ENCODE data around the gene NOBOX. TPM values are rescaled to one million over a fixed set of nuclear protein-coding genes. Genes with fewer than 3 reads are reported as not detected.

Gene NOBOX
- total RNA-seq, 4 donors from 2014 or later: not detected

- TF ChIP-seq, protein P1, sequence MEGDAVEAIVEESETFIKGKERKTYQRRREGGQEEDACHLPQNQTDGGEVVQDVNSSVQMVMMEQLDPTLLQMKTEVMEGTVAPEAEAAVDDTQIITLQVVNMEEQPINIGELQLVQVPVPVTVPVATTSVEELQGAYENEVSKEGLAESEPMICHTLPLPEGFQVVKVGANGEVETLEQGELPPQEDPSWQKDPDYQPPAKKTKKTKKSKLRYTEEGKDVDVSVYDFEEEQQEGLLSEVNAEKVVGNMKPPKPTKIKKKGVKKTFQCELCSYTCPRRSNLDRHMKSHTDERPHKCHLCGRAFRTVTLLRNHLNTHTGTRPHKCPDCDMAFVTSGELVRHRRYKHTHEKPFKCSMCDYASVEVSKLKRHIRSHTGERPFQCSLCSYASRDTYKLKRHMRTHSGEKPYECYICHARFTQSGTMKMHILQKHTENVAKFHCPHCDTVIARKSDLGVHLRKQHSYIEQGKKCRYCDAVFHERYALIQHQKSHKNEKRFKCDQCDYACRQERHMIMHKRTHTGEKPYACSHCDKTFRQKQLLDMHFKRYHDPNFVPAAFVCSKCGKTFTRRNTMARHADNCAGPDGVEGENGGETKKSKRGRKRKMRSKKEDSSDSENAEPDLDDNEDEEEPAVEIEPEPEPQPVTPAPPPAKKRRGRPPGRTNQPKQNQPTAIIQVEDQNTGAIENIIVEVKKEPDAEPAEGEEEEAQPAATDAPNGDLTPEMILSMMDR (IDR thresholded peaks at IDR 0.05; ENCODE audit: low read depth): no peak
These were observed 11.7 kb downstream of the NOBOX start for GRCh38 chr7:144391823-144392255.

DNA sequence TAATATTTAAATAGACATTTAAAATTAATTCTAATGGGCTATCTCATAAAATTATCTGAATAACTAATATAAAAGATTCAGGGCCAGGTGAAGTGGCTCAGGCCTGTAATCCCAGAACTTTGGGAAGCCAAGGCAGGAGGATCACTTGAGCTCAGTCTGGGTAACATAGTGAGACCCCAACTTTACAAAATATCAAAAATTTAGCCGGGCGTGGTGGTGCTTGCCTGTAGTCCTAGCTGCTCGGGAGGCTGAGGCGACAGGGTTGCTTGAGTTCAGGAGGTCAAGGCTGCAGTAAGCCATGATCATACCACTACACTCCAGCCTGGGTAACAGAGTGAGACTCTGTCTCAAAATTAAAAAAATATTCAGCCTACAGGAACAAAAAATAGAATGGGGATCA is 12.5 kb downstream of the NOBOX start:
- TF ChIP-seq, protein P1 (IDR thresholded peaks at IDR 0.05; ENCODE audit: low read depth): no peak

DNA sequence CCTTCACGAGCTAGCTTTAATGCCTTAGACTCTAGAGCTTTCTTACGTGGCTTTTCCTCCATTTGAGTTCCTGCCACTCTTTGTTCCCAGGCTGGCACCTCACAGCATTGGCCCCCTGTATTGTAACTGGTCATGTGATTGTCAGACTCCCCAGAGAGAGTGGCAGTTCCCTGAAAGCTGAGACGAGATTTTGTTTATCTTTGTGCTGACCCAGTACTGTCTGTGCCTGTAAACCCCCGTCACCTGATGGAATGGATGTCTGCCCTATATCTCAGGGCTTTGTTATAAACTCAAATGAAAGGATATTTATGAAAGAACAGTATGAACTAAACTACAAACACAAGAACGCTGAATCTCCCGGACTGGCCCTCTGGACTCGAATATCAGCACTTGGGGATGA is 13.0 kb downstream of the NOBOX start:
- TF ChIP-seq, protein P1 (IDR thresholded peaks at IDR 0.05; ENCODE audit: low read depth): no peak

DNA sequence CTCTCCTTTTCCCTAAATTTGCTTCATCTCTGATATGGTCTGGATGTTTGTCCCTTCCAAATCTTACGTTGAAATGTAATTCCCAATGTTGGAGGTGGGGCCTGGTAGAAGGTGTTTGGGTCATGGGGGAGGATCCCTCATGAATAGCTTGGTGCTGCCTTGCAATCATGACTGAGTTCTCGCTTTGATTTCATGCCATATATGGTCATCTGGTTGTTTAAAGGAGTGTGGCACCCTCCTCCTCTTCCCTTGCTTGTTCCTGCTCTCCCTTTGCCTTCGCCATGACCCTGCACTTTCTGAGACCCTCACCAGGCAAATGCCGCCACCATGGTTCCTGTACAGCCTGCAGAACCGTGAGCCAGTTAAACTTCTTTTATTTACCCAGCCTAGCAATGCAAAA is 14.5 kb downstream of the NOBOX start:
- TF ChIP-seq, protein P1 (IDR thresholded peaks at IDR 0.05; ENCODE audit: low read depth): no peak

- TF ChIP-seq, protein P1 (IDR thresholded peaks at IDR 0.05; ENCODE audit: low read depth): no peak
These were observed 16.8 kb downstream of the NOBOX start for GRCh38 chr7:144386741-144387140.

DNA sequence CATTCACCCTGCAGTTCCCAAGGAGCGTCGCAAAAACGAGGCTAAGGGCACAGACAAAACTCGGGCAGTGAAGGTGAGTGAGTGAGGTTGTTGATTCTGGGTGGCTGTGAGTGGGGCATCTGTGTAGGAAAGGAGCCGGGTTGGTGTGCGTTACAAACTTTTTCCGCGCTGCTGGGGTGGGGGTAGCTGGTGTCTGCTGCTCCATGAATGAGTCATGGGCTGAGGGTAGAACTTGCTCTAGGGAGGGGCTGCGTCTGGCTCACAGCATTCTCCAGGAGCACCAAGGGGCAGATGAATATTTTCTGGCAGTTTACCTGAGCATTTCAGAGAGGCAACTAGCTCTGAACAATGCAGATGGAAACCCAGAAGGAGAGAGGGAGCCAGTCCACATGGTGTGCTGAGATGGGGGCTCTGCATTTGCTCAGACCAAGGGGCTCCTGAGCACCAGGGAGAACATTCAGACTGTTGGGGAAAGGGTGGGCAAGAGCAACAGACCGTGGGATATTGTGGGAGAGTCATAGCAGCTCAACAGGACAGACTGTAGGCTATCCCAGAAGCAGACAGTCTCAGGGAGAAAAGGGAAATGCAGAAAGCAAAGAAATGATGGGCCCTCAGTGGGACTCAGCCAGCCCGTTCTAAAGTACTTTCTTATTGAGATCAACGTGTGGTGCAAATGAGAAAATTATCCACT is 18.8 kb downstream of the NOBOX start:
- TF ChIP-seq, protein P1 (IDR thresholded peaks at IDR 0.05; ENCODE audit: low read depth): no peak

DNA sequence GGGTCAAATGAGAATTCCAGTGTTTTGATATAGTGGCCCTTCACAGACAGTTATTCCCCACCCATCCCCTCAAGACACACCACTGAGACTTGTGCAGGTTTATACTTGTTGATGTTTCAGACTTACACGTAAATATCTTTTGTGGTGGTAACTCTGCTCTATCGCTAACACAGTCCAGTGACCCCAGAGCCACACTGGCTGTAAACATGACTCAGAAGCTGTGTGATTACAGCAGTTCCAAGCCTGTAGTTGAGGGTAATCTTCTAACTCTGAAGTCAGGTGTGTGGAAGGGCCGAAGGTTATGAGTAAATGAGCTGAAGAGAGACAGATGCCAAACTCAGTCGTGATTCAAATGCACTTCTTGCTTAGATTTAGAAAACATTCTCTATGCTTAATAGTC is 19.4 kb downstream of the NOBOX start:
- TF ChIP-seq, protein P1 (IDR thresholded peaks at IDR 0.05; ENCODE audit: low read depth): no peak
